Loucy (cell line): ENCODE data around the gene COG8.
"Not testable (repeated sequence)": the region's sequence is repeated elsewhere in the genome, so short reads cannot be mapped to it uniquely, and the experiment has no call there.

Experiments
- H2AFZ ChIP-seq: fragments of 200-600 bp; sonication (generic); 2 replicates; pipeline ENCODE4 v1.6.0; 2016; ENCODE audit warnings: antibody characterized with exemption, mild to moderate bottlenecking, low read length, moderate library complexity
- H3F3A ChIP-seq: fragments of 200-600 bp; 2 replicates; pipeline ENCODE4 v1.6.0; 2016; ENCODE audit warnings: antibody characterized with exemption, low read depth, mild to moderate bottlenecking
- H3K27me3 ChIP-seq: fragments of 200-600 bp; sonication (generic); 2 replicates; pipeline ENCODE4 v1.6.1; 2014; ENCODE audit warnings: low read length, mild to moderate bottlenecking; ENCODE audit not compliant: insufficient read depth, poor library complexity, severe bottlenecking
- H3K36me3 ChIP-seq: fragments of 200-600 bp; sonication (generic); 2 replicates; pipeline ENCODE4 v1.6.1; 2016; ENCODE audit warnings: low read length; ENCODE audit not compliant: insufficient read depth
- H3K4me1 ChIP-seq: fragments of 200-600 bp; sonication (generic); 2 replicates; pipeline ENCODE4 v1.5.1; 2014; ENCODE audit warnings: low read length, mild to moderate bottlenecking; ENCODE audit not compliant: insufficient read depth, poor library complexity, severe bottlenecking
- H3K4me2 ChIP-seq: fragments of 200-600 bp; sonication (generic); 2 replicates; pipeline ENCODE4 v1.6.0; 2014; ENCODE audit warnings: antibody characterized with exemption, low read length, low read depth, mild to moderate bottlenecking; ENCODE audit not compliant: poor library complexity, severe bottlenecking
- H3K4me3 ChIP-seq: fragments of 200-600 bp; sonication (generic); 2 replicates; pipeline ENCODE4 v1.5.1; 2014; ENCODE audit warnings: low read length, mild to moderate bottlenecking, mixed read lengths; ENCODE audit not compliant: poor library complexity, severe bottlenecking
- H3K79me2 ChIP-seq: fragments of 200-600 bp; sonication (generic); 2 replicates; pipeline ENCODE4 v1.6.1; 2014; ENCODE audit warnings: low read length; ENCODE audit not compliant: insufficient read depth
- H3K9ac ChIP-seq: fragments of 200-600 bp; sonication (generic); 2 replicates; pipeline ENCODE4 v1.6.0; 2014; ENCODE audit warnings: mild to moderate bottlenecking, low read depth, low read length, moderate library complexity; ENCODE audit not compliant: poor library complexity, severe bottlenecking
- H3K9me2 ChIP-seq: fragments of 200-600 bp; sonication (generic); replicated peaks from 2 replicates; pipeline ENCODE4 v1.6.1; 2016; ENCODE audit warnings: low read depth, low read length, mixed read lengths
- H3K9me3 ChIP-seq: fragments of 200-600 bp; sonication (generic); 2 replicates; pipeline ENCODE4 v1.6.1; 2014; ENCODE audit warnings: mild to moderate bottlenecking, antibody characterized with exemption, low read length, low read depth; ENCODE audit not compliant: insufficient read depth
- H4K20me1 ChIP-seq: fragments of 200-600 bp; sonication (generic); 2 replicates; pipeline ENCODE4 v1.6.0; 2014; ENCODE audit warnings: antibody characterized with exemption, low read length, mild to moderate bottlenecking; ENCODE audit not compliant: insufficient read depth, poor library complexity, severe bottlenecking
- CTCF ChIP-seq: fragments of 200-600 bp; sonication (generic); conservative IDR thresholded peaks from 2 replicates; pipeline ENCODE4 v1.5.1; 2014; ENCODE audit warnings: mild to moderate bottlenecking, antibody characterized with exemption, low read length
- EZH2phosphoT487 ChIP-seq: fragments of 200-600 bp; IDR thresholded peaks from 2 replicates; pipeline ENCODE4 v1.6.1; 2018; ENCODE audit warnings: antibody characterized with exemption, mild to moderate bottlenecking, moderate library complexity, borderline replicate concordance

Gene COG8

GRCh38 chr16:69301861-69302260 lies 37.5 kb downstream of the COG8 start:
- no peaks in the 10 kb centered on the region for H3K4me1 ChIP-seq
- no peaks in the 10 kb centered on the region for H3K9me3 ChIP-seq
- no peaks in the 10 kb centered on the region for H3K79me2 ChIP-seq
- H3K9ac ChIP-seq = no peak overlapping the region
- H3K4me2 ChIP-seq = no peak overlapping the region
- peaks cover 7% of the 10 kb centered on the region; the same call in 1 of the 2 replicates for H3K36me3 ChIP-seq
- H2AFZ ChIP-seq = no peak overlapping the region
- H4K20me1 ChIP-seq = no peaks in the 10 kb centered on the region
- no peaks in the 10 kb centered on the region for H3F3A ChIP-seq
- H3K4me3 ChIP-seq = no peak overlapping the region
- no peak for TF ChIP-seq CTCF
- TF ChIP-seq EZH2phosphoT487 = no peak
- no peaks in the 10 kb centered on the region for H3K27me3 ChIP-seq
- H3K9me2 ChIP-seq = no peaks in the 10 kb centered on the region

GRCh38 chr16:69301187-69301586 lies 38.2 kb downstream of the COG8 start:
- Histone ChIP-seq H3K9me3 (no peaks in the 10 kb centered on the region), H3K4me1 (no peaks in the 10 kb centered on the region), H3K36me3 (peaks cover 7% of the 10 kb centered on the region; the same call in 1 of the 2 replicates), H3K4me3 (no peak overlapping the region), H3K9ac (no peak overlapping the region), H3K4me2 (no peak overlapping the region), H3F3A (no peaks in the 10 kb centered on the region), H2AFZ (no peak overlapping the region), H4K20me1 (no peaks in the 10 kb centered on the region), H3K27me3 (no peaks in the 10 kb centered on the region), H3K79me2 (no peaks in the 10 kb centered on the region), H3K9me2 (no peaks in the 10 kb centered on the region)
- no peak for TF ChIP-seq EZH2phosphoT487
- TF ChIP-seq CTCF = no peak

- Histone ChIP-seq H3K4me2 (no peak overlapping the region), H3K79me2 (no peaks in the 10 kb centered on the region), H3K36me3 (peaks cover 7% of the 10 kb centered on the region; the same call in 1 of the 2 replicates), H3K27me3 (no peaks in the 10 kb centered on the region), H3K9me2 (no peaks in the 10 kb centered on the region), H3K4me3 (no peak overlapping the region), H3F3A (no peaks in the 10 kb centered on the region), H3K9ac (no peak overlapping the region), H2AFZ (no peak overlapping the region), H3K4me1 (no peaks in the 10 kb centered on the region), H3K9me3 (no peaks in the 10 kb centered on the region), H4K20me1 (no peaks in the 10 kb centered on the region)
- no peak for TF ChIP-seq CTCF
- no peak for TF ChIP-seq EZH2phosphoT487
These were observed 41.1 kb downstream of the COG8 start for GRCh38 chr16:69298261-69298660.

GRCh38 chr16:69296771-69297170 lies 42.6 kb downstream of the COG8 start:
- H3K36me3 ChIP-seq, H3F3A ChIP-seq: not testable (repeated sequence)

More at GRCh38 chr16:69296771-69297170, 42.6 kb downstream of the COG8 start:
- not testable (repeated sequence) for H3K9me2 ChIP-seq, H3K27me3 ChIP-seq, H3K79me2 ChIP-seq, H3K9ac ChIP-seq, H3K4me3 ChIP-seq, H4K20me1 ChIP-seq, H3K4me2 ChIP-seq, H3K9me3 ChIP-seq, H3K4me1 ChIP-seq, H2AFZ ChIP-seq
